COR-L47 (cell line): ENCODE data around the gene PERCC1.
A peak's percentile ranks its signal among the peaks of the same experiment; 100 is the strongest.
"Not testable (repeated sequence)": the region's sequence is repeated elsewhere in the genome, so short reads cannot be mapped to it uniquely, and the experiment has no call there.

ENCODE experiments used
- DNase-seq: peaks from one replicate; lab custom pipeline; 2025; lab: John Stamatoyannopoulos, UW

Gene PERCC1

GRCh38 chr16:1434644-1435592, 4.0 kb downstream of the PERCC1 start:
- DNase-seq = no peak

GRCh38 chr16:1435921-1436697, 5.2 kb downstream of the PERCC1 start:
- no peak for DNase-seq

DNA sequence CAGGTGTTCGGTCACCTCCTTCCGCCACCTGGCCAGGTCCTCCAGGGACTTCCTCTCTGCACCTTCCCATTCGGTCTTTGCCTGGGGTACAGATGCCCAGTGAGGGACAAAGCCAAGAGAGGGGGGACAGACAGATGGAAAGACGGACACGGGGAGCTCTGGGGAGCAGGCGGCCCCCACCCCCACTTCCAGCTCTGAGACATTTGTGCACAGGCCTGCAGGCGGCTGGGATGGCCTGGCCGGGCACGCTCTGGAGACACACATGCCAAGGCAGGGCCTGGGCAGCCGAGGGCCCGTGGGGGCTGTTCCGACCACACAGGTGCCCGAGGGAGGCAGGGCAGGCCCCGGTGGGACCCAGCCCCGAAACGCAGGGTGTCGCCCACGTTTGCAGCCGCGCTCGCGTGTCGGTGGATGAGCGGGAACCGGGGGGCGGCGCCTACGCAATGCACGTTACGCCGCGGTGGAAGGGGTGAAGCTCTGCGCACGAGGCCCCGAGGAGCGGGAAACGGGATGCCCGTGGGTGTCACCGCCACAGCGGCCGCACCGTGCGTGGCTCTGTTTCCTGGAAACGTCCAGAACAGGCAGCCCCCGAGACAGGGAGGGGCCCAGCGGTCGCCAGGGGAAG, 6.0 kb downstream of the PERCC1 start:
- DNase-seq = no peak

- no peak for DNase-seq
These were observed 6.7 kb downstream of the PERCC1 start for GRCh38 chr16:1437606-1438005.

DNA sequence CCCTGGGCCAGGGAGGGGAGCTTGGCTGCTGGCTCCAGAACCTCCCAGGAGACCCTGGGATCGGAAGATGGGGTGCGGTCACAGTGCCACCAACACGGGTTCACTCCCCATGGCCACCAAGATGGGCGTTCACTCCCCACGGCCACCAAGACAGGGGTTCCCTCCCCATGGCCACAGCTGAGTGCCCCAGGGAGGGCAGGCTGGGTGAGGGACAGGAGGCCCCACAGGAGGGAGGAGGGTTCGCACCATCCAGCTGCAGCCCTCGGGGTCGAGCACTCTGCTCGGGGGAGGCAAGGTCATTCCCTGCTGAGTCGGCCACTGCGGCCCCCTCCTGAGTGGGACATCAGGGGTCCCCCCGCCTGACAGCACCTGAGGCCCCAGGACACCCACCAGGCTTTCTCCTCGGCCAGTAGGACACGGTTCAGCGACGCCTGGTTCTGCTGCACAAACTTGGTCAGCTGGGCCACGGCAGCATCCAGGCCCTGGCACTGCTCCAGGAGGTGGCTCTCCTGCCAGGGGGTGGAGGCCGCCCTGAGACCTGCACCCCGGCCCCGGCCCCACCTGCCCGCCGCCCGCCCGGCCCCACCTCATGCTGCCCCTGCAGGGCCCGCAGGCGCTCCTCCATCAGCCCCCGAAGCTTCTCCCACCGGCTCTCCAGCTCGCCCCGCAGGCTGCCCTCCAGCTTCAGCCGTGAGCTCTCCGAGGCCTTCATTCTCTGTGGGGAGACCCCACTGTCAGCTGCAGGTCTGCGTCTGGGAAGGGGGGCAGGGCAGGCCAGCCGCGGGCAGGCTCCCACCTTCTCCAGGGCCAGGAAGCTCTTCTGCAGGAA, 7.6 kb downstream of the PERCC1 start:
- no peak for DNase-seq

GRCh38 chr16:1439058-1439698, 8.3 kb downstream of the PERCC1 start:
- peak; percentile 23 for DNase-seq

DNA sequence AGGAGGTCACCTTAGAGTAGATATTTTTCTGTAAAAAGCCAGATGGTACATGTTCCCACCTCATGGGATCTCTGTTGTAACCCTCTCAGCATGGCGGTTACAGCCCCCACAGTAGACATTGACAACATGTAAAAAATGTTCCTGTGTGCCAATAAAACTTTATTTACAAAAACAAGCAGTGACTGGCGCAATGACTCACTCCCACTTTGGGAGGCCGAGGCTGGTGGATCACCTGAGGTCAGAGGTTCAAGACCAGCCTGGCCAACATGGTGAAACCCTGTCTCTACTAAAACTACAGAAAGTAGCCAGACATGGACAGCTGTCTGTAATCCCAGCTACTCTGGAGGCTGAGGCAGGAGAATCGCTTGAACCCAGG, 8.8 kb downstream of the PERCC1 start:
- not testable (repeated sequence) for DNase-seq

DNA sequence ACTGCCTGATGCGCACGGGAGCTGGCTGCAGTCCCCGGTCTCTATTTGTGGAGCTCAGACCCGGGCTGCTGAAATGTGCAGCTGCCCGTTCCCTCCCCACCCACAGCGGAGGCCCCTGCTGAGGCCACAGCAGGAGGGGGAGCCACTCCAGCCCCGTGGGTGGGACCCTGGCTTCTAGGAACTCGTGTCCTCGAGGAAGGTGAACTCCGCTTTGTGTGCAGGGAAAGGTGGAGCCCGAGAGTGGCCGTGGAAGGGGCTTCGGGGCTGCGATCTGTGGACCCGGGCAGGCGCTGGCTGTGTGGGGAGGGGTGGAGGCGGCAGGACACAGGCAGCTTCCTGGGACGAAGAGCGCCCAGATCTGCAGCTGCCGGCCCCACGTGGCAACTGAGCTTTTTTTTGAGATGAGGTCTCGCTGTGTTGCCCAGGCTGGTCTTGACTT, 10.5 kb downstream of the PERCC1 start:
- DNase-seq = peak; percentile 41

- no peak for DNase-seq
These were observed 11.8 kb downstream of the PERCC1 start for GRCh38 chr16:1442697-1443096.

DNA sequence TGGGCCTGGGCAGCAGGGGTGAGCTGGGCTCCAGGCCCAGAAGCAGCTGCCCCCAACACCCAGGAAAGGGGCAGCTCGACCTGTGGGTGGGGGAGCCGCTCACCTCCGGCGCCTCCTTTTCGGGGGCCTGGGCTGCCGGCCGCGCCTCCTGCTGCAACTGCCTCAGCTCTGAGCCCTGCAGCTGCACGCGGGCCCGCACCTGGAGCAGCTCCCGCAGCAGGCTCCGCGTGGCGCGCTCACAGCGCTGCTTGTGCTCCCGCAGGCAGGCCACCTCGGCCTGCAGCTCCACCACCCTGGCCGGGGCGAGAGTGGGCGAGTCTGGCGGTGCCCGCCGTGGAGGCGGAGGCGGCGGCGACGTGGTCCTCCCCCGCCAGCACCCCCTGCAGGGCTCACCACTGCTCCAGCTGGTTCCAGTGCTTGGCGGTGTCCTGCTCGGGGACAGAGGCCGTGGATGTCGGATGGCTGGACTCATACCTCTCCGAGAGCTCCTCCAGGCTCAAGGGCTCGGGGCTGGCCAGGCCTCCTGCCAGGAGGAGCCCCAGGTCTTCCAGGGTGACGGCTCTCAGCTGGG, 12.6 kb downstream of the PERCC1 start:
- DNase-seq = no peak

- no peak for DNase-seq
These were observed 13.3 kb downstream of the PERCC1 start, which contains the start of gene CCDC154 for GRCh38 chr16:1443980-1444729. TSS of gene CCDC154 (minus strand) at chr16:1444556. CDS start at chr16:1444322, 234 bp downstream.

GRCh38 chr16:1444730-1445517, 14.0 kb downstream of the PERCC1 start:
- no peak for DNase-seq

GRCh38 chr16:1445518-1446203, 14.8 kb downstream of the PERCC1 start:
- DNase-seq = no peak

DNA sequence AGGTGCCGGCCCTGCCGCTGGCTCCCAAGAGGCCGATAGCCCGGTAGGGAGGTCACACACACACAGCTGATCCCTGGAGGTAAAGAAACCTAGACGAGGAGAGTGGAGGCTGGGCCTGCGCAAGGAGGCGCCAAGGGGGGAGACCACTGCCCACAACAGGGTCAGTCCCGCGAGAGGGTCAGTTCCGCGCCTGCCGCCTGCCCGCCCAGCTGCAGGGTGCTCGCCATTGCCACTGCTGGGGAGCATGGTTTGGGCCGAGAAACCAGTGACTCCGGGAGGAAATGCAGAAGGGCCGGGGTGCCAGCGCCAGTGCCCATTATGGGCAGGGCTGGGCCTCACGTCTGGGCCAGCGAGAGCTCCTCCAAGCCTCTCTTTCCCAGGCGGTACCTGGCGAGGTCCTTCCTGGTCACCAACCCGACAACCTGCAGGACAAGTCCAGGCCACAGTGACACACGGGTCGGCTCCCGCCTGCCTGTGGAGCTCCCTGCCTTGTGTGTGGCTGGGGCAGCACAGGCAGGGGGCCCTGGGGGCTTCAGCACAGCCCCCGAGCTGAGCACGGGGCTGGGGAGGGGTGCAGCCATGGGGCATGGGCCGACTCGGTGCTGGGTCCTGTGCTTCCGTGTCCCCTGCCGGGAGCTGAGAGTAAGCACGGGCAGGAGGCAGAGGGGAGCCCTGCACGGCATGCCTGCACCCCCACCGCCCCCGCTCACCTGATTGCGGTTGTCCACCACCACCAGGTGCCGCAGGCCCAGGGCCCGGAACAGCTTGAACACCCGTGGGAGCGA, 15.6 kb downstream of the PERCC1 start:
- DNase-seq = no peak

DNA sequence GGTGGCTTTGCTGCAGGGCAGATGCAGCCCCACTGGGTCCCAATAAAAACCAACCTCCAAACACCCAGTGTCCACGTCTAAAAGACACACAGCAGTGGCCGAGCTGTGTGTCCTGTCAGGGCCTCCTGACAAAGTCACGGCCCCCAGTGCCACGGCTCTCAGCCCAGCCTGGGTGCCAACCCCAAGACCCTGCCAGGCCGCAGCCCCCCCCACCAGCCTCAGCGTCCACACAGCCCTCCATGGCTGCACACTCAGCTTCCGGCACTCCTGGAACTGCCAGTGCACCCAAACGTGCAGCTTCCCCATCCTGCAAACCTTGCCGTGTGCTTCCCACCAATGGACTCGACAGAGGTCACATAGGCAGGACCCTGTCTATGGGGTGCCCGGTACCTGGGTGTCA, 17.1 kb downstream of the PERCC1 start:
- no peak for DNase-seq

DNA sequence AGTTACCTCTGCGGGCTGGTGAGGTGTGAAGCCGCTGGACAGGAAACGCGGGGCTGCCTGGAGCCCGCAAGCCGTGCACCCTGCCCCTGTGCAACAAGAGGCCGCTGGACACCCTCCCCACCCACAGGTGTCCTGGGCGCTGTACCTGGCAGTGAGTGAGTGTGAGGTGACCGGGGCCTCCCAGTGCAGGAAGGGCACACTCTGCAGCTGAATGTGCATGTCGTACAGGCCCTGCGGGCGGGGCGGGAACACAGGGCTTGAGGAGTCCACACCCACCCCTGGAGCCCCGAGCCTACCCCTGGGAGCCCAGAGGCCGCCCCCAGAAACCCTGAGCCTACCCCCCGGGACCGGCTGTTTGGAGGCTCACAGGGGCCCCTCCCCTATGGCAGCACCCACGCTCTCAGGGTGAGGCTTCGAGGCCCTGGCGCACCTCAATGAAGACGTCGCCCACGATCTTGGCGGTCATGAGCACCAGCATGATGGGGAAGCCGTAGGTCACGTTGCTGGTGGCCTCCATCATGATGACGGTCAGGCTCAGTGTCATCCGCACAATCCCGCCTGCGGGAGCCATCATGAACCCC, 17.7 kb downstream of the PERCC1 start:
- no peak for DNase-seq

- no peak for DNase-seq
These were observed 18.4 kb downstream of the PERCC1 start for GRCh38 chr16:1449201-1449788.
